PFSK-1 (cell line): ENCODE results near the gene TLR4.

Experiments
- POLR2AphosphoS5 ChIP-seq: IDR thresholded peaks from 2 replicates; pipeline ENCODE4 v1.6.1; 2012; ENCODE audit warnings: low read depth, mild to moderate bottlenecking, control low read depth, low read length, moderate library complexity
- SIN3A ChIP-seq: IDR thresholded peaks from 2 replicates; pipeline ENCODE4 v1.6.1; 2012; ENCODE audit warnings: mild to moderate bottlenecking, low read length, moderate library complexity, borderline replicate concordance; ENCODE audit not compliant: insufficient read depth
- TF ChIP-seq, protein P1 (sequence below), 2 experiments: IDR thresholded peaks; 2 replicates each; pipeline versions ENCODE4 v1.6.1 to v1.8.0; 2011 to 2012; ENCODE audit warnings: low read depth in 2 of 2, low read length in 2 of 2, control low read depth in 1 of 2, inconsistent platforms in 1 of 2, mild to moderate bottlenecking in 1 of 2, moderate library complexity in 1 of 2; ENCODE audit not compliant: insufficient read depth in 1 of 2

DNA sequence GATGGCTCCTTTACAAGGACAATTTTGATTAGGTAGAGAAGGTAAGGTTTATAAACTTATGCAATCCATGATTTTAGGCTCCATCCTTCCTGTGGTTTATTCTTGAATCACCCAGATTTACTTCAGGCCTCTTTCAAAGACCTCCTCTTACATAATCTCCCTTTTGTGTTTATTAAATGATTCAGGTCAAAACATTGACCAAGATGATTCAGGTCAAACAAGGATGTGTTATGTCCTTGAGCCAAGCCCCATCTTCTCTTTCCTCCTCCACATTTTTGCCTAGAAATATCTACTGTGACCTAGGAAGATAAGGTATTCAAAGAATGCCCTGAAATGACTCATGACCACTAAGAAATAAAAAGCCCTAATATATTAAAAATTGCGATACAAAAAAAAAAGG lies 31.8 kb upstream of the TLR4 start:
- TF ChIP-seq POLR2AphosphoS5 (no peak), SIN3A (no peak)
- TF ChIP-seq, protein P1, sequence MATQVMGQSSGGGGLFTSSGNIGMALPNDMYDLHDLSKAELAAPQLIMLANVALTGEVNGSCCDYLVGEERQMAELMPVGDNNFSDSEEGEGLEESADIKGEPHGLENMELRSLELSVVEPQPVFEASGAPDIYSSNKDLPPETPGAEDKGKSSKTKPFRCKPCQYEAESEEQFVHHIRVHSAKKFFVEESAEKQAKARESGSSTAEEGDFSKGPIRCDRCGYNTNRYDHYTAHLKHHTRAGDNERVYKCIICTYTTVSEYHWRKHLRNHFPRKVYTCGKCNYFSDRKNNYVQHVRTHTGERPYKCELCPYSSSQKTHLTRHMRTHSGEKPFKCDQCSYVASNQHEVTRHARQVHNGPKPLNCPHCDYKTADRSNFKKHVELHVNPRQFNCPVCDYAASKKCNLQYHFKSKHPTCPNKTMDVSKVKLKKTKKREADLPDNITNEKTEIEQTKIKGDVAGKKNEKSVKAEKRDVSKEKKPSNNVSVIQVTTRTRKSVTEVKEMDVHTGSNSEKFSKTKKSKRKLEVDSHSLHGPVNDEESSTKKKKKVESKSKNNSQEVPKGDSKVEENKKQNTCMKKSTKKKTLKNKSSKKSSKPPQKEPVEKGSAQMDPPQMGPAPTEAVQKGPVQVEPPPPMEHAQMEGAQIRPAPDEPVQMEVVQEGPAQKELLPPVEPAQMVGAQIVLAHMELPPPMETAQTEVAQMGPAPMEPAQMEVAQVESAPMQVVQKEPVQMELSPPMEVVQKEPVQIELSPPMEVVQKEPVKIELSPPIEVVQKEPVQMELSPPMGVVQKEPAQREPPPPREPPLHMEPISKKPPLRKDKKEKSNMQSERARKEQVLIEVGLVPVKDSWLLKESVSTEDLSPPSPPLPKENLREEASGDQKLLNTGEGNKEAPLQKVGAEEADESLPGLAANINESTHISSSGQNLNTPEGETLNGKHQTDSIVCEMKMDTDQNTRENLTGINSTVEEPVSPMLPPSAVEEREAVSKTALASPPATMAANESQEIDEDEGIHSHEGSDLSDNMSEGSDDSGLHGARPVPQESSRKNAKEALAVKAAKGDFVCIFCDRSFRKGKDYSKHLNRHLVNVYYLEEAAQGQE (IDR thresholded peaks at IDR 0.05; ENCODE audit: insufficient read depth in 1 of 2, low read depth in 2 of 2, low read length in 2 of 2) = no peak
